CD4-positive, alpha-beta T cell treated with Interleukin-4 for 1 hour (primary cell): ENCODE data around the gene INPP5K.

Experiments
- DNase-seq, 2 donors: peaks; one replicate each; pipeline ENCODE4 v3.0.0-alpha.2; 2020 to 2022

INPP5K gene

GRCh38 chr17:1505586-1505985, 10.8 kb downstream of the INPP5K start:
- no peak for DNase-seq

GRCh38 chr17:1504866-1505265, 11.5 kb downstream of the INPP5K start:
- DNase-seq: no peak

GRCh38 chr17:1503699-1504098, 12.7 kb downstream of the INPP5K start:
- DNase-seq: no peak

- no peak for DNase-seq
Observed at GRCh38 chr17:1498869-1499268, 17.5 kb downstream of the INPP5K start.

GRCh38 chr17:1498233-1498632, 18.2 kb downstream of the INPP5K start:
- DNase-seq: no peak

GRCh38 chr17:1497831-1498230, 18.6 kb downstream of the INPP5K start:
- no peak for DNase-seq

GRCh38 chr17:1496869-1497268, 19.5 kb downstream of the INPP5K start:
- no peak for DNase-seq

- no peak for DNase-seq
Observed at GRCh38 chr17:1495265-1495989, 21.0 kb downstream of the INPP5K start.

GRCh38 chr17:1494736-1495253, 21.6 kb downstream of the INPP5K start:
- DNase-seq: no peak

GRCh38 chr17:1494203-1494602, 22.2 kb downstream of the INPP5K start:
- no peak for DNase-seq

GRCh38 chr17:1493291-1493980, 23.0 kb downstream of the INPP5K start:
- no peak for DNase-seq

GRCh38 chr17:1492249-1493206, 23.9 kb downstream of the INPP5K start, which contains the start of gene MYO1C:
TSS of gene MYO1C (minus strand) at chr17:1492686. CDS start at chr17:1492487, 199 bp downstream.
- no peak for DNase-seq

GRCh38 chr17:1491443-1492248, 24.8 kb downstream of the INPP5K start:
- DNase-seq: peak in 1 of 2 donors; percentile 48

- DNase-seq: peak; percentile 72
Observed at GRCh38 chr17:1490643-1491442, 25.6 kb downstream of the INPP5K start.

- no peak for DNase-seq
Observed at GRCh38 chr17:1488826-1489270, 27.6 kb downstream of the INPP5K start.

- DNase-seq: peak; percentile 65 to 71
Observed at GRCh38 chr17:1487939-1488825, 28.2 kb downstream of the INPP5K start.

- DNase-seq: peak; percentile 77
Observed at GRCh38 chr17:1486802-1487695, 29.4 kb downstream of the INPP5K start.

GRCh38 chr17:1485423-1486376, 30.7 kb downstream of the INPP5K start:
- peak; percentile 43 to 61 for DNase-seq
